SK-N-SH (cell line): ENCODE results near the gene HBZ. TPM values are rescaled to one million over a fixed set of nuclear protein-coding genes. Genes with fewer than 3 reads are reported as not detected.
"Not testable (repeated sequence)": the region's sequence is repeated elsewhere in the genome, so short reads cannot be mapped to it uniquely, and the experiment has no call there.

ENCODE experiments used
- CTCF ChIA-PET: fragments of 300-600, 350-600 bp; formaldehyde crosslinking; extraction: SDS; loops from one replicate; lab custom pipeline; 2021; lab: Yijun Ruan, JAX
- POLR2A ChIA-PET: fragments of 350-600 bp; sonication (Branson Sonifier 250); formaldehyde crosslinking; extraction: SDS; loops from one replicate; lab custom pipeline; 2020; ENCODE audit warnings: antibody characterized with exemption, inconsistent platforms; lab: Yijun Ruan, JAX
- DNase-seq: peaks from one replicate; pipeline ENCODE4 v3.0.0; 2012
- H2AFZ ChIP-seq: fragments of 200-600 bp; sonication (generic); 2 replicates; pipeline ENCODE4 v1.8.1; 2016; ENCODE audit warnings: antibody characterized with exemption, mild to moderate bottlenecking, low read depth
- H3F3A ChIP-seq: fragments of 200-600 bp; sonication (generic); replicated peaks from 2 replicates; pipeline ENCODE3; 2016; ENCODE audit warnings: antibody characterized with exemption, mild to moderate bottlenecking; ENCODE audit not compliant: insufficient read depth
- H3K27ac ChIP-seq, 2 experiments: fragments of 200-500 bp in 1 of 2; fragments of 200-600 bp in 1 of 2; sonication (Bioruptor generic) in 1 of 2; sonication (generic), shearing (Covaris generic) in 1 of 2; 2 replicates each; pipeline versions ENCODE4 v1.5.1 to v1.6.1; 2014 to 2016; ENCODE audit warnings: low read depth in 2 of 2, inconsistent platforms in 1 of 2, low read length in 1 of 2, mild to moderate bottlenecking in 1 of 2, mixed read lengths in 1 of 2
- H3K27me3 ChIP-seq: fragments of 200-600 bp; sonication (generic), shearing (Covaris generic); 2 replicates; pipeline ENCODE4 v1.6.1; 2016; ENCODE audit warnings: mixed run types; ENCODE audit not compliant: insufficient read depth
- H3K36me3 ChIP-seq, 2 experiments: fragments of 200-500 bp in 1 of 2; fragments of 200-600 bp in 1 of 2; sonication (Bioruptor generic) in 1 of 2; sonication (generic) in 1 of 2; replicated peaks in 1 of 2; 2 replicates each; pipeline versions ENCODE3 to v1.5.1; 2014 to 2016; ENCODE audit warnings: low read length in 1 of 2, mild to moderate bottlenecking in 1 of 2; ENCODE audit not compliant: insufficient read depth in 2 of 2, control insufficient read depth in 1 of 2
- H3K4me1 ChIP-seq, 2 experiments: fragments of 200-500 bp in 1 of 2; fragments of 200-600 bp in 1 of 2; sonication (Bioruptor generic) in 1 of 2; sonication (generic), shearing (Covaris generic) in 1 of 2; 2 replicates each; pipeline versions ENCODE4 v1.5.1 to v1.6.1; 2014 to 2016; ENCODE audit warnings: low read depth in 1 of 2, low read length in 1 of 2, mixed run types in 1 of 2; ENCODE audit not compliant: insufficient read depth in 2 of 2, control insufficient read depth in 1 of 2
- H3K4me2 ChIP-seq: fragments of 200-600 bp; sonication (generic), shearing (Covaris generic); 2 replicates; pipeline ENCODE4 v1.6.1; 2017; ENCODE audit warnings: mixed run types
- H3K4me3 ChIP-seq, 2 experiments: fragments of 200-500 bp in 1 of 2; fragments of 200-600 bp in 1 of 2; sonication (Bioruptor generic) in 1 of 2; sonication (generic), shearing (Covaris generic) in 1 of 2; 2 replicates each; pipeline versions ENCODE4 v1.5.1 to v1.8.1; 2014 to 2016; ENCODE audit warnings: low read depth in 2 of 2, inconsistent platforms in 1 of 2, low read length in 1 of 2, mild to moderate bottlenecking in 1 of 2, mixed read lengths in 1 of 2, moderate library complexity in 1 of 2
- H3K79me2 ChIP-seq: fragments of 200-600 bp; sonication (generic); 2 replicates; pipeline ENCODE4 v1.8.1; 2017; ENCODE audit warnings: mild to moderate bottlenecking; ENCODE audit not compliant: insufficient read depth
- H3K9ac ChIP-seq: fragments of 200-600 bp; sonication (generic); 2 replicates; pipeline ENCODE4 v1.6.1; 2017; ENCODE audit warnings: mixed run types
- H3K9me2 ChIP-seq: fragments of 200-600 bp; sonication (generic); 2 replicates; pipeline ENCODE4 v1.6.1; 2017; ENCODE audit warnings: mixed run types
- H3K9me3 ChIP-seq: fragments of 200-600 bp; sonication (generic); 2 replicates; pipeline ENCODE4 v1.6.1; 2017; ENCODE audit warnings: mixed run types, mild to moderate bottlenecking, moderate library complexity
- H4K20me1 ChIP-seq: fragments of 200-600 bp; sonication (generic); 2 replicates; pipeline ENCODE4 v1.6.1; 2017; ENCODE audit warnings: mild to moderate bottlenecking, mixed run types; ENCODE audit not compliant: insufficient read depth
- CHD2 ChIP-seq: fragments of 150-350 bp; IDR thresholded peaks from 2 replicates; pipeline ENCODE4 v1.6.1; 2018; ENCODE audit warnings: low read length; ENCODE audit not compliant: partially characterized antibody
- ELF1 ChIP-seq: IDR thresholded peaks from 2 replicates; pipeline ENCODE4 v1.4.0; 2012
- EP300 ChIP-seq, 2 experiments: IDR thresholded peaks; 2 replicates each; pipeline versions ENCODE4 v1.4.0 to v1.6.1; 2012; ENCODE audit warnings: borderline replicate concordance in 1 of 2, low read depth in 1 of 2, low read length in 1 of 2
- EZH2phosphoT487 ChIP-seq: fragments of 200-600 bp; sonication (generic); IDR thresholded peaks from 2 replicates; pipeline ENCODE4 v1.6.1; 2017; ENCODE audit warnings: low read depth, mixed run types, mild to moderate bottlenecking, antibody characterized with exemption, moderate library complexity, borderline replicate concordance
- FOXM1 ChIP-seq: IDR thresholded peaks from 2 replicates; pipeline ENCODE4 v1.4.0; 2012; ENCODE audit warnings: low read depth, mild to moderate bottlenecking
- GABPA ChIP-seq: IDR thresholded peaks from 2 replicates; pipeline ENCODE4 v1.4.0; 2012; ENCODE audit warnings: low read depth, mild to moderate bottlenecking
- GATA2 ChIP-seq: sonication (generic); formaldehyde crosslinking; IDR thresholded peaks from 2 replicates; pipeline ENCODE4 v1.5.0; 2020; ENCODE audit warnings: mild to moderate bottlenecking, missing genetic modification reagents
- MEF2A ChIP-seq: IDR thresholded peaks from 2 replicates; pipeline ENCODE4 v1.4.0; 2012; ENCODE audit warnings: low read depth, borderline replicate concordance
- MXI1 ChIP-seq: IDR thresholded peaks from 2 replicates; pipeline ENCODE4 v1.6.1; 2012; ENCODE audit warnings: mild to moderate bottlenecking, low read depth, low read length, improper control_type of control experiment
- RCOR1 ChIP-seq: fragments of 150-350 bp; IDR thresholded peaks from 2 replicates; pipeline ENCODE4 v1.6.1; 2017; ENCODE audit warnings: antibody characterized with exemption, low read length
- RFX5 ChIP-seq: IDR thresholded peaks from 2 replicates; pipeline ENCODE4 v1.6.1; 2012; ENCODE audit warnings: mild to moderate bottlenecking, improper control_type of control experiment, low read length
- SMC3 ChIP-seq: IDR thresholded peaks from 2 replicates; pipeline ENCODE4 v1.6.1; 2012; ENCODE audit warnings: low read depth, low read length, improper control_type of control experiment
- TCF12 ChIP-seq: IDR thresholded peaks from 2 replicates; pipeline ENCODE4 v1.4.0; 2012
- YY1 ChIP-seq: IDR thresholded peaks from 2 replicates; pipeline ENCODE4 v1.4.0; 2012; ENCODE audit warnings: low read depth, mild to moderate bottlenecking
- WGBS: methylation state at CpG from one replicate; pipeline ENCODE4 v1.1.6; 2017; ENCODE audit warnings: low lambda C conversion rate; 5-methylcytosine and 5-hydroxymethylcytosine counted together
- polyA plus RNA-seq, 3 experiments: library from polyadenylated mRNA; depleted of rRNA; stranded (reverse); fragments of >200 nt; gene quantifications; 2 replicates each; pipeline ENCODE4 v1.2.3, GENCODE V29; 2012
- TF ChIP-seq, protein P1 (sequence below): IDR thresholded peaks from 2 replicates; pipeline ENCODE4 v1.6.1; 2012; ENCODE audit warnings: mild to moderate bottlenecking, low read depth, low read length, moderate library complexity
- TF ChIP-seq, protein P2 (sequence below): IDR thresholded peaks from 2 replicates; pipeline ENCODE4; 2012
- TF ChIP-seq, protein P3 (sequence below): IDR thresholded peaks from 2 replicates; pipeline ENCODE4 v1.4.0; 2012; ENCODE audit warnings: low read depth
- TF ChIP-seq, protein P4 (sequence below): fragments of 150-350 bp; IDR thresholded peaks from 2 replicates; pipeline ENCODE4 v1.6.1; 2017; ENCODE audit warnings: antibody characterized with exemption, low read length, low read depth, borderline replicate concordance

HBZ gene
- polyA plus RNA-seq, 1 of the 3 experiments (the other 2 are of a cell fraction): not detected

DNA sequence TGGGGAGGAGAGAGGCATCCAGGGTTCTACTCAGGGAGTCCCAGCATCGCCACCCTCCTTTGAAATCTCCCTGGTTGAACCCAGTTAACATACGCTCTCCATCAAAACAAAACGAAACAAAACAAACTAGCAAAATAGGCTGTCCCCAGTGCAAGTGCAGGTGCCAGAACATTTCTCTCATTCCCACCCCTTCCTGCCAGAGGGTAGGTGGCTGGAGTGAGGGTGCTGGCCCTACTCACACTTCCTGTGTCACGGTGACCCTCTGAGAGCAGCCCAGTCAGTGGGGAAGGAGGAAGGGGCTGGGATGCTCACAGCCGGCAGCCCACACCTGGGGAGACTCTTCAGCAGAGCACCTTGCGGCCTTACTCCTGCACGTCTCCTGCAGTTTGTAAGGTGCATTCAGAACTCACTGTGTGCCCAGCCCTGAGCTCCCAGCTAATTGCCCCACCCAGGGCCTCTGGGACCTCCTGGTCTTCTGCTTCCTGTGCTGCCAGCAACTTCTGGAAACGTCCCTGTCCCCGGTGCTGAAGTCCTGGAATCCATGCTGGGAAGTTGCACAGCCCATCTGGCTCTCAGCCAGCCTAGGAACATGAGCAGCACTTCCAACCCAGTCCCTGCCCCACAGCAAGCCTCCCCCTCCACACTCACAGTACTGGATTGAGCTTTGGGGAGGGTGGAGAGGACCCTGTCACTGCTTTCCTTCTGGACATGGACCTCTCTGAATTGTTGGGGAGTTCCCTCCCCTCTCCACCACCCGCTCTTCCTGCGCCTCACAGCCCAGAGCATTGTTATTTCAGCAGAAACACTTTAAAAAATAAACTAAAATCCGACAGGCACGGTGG, 21.7 kb downstream of the HBZ start:
- H3K4me2 ChIP-seq, H3F3A ChIP-seq, H2AFZ ChIP-seq, DNase-seq, H3K36me3 ChIP-seq, H3K9ac ChIP-seq, H3K9me2 ChIP-seq, H3K4me3 ChIP-seq, H3K9me3 ChIP-seq, H3K27ac ChIP-seq, H3K79me2 ChIP-seq, H3K4me1 ChIP-seq: not testable (repeated sequence)
- Histone ChIP-seq H4K20me1 (peaks cover 13% of the 10 kb centered on the region), H3K27me3 (peaks cover 28% of the 10 kb centered on the region)
- 24% methylated on average over 6 of the region's 13 CpGs for WGBS
- TF ChIP-seq, protein P1, sequence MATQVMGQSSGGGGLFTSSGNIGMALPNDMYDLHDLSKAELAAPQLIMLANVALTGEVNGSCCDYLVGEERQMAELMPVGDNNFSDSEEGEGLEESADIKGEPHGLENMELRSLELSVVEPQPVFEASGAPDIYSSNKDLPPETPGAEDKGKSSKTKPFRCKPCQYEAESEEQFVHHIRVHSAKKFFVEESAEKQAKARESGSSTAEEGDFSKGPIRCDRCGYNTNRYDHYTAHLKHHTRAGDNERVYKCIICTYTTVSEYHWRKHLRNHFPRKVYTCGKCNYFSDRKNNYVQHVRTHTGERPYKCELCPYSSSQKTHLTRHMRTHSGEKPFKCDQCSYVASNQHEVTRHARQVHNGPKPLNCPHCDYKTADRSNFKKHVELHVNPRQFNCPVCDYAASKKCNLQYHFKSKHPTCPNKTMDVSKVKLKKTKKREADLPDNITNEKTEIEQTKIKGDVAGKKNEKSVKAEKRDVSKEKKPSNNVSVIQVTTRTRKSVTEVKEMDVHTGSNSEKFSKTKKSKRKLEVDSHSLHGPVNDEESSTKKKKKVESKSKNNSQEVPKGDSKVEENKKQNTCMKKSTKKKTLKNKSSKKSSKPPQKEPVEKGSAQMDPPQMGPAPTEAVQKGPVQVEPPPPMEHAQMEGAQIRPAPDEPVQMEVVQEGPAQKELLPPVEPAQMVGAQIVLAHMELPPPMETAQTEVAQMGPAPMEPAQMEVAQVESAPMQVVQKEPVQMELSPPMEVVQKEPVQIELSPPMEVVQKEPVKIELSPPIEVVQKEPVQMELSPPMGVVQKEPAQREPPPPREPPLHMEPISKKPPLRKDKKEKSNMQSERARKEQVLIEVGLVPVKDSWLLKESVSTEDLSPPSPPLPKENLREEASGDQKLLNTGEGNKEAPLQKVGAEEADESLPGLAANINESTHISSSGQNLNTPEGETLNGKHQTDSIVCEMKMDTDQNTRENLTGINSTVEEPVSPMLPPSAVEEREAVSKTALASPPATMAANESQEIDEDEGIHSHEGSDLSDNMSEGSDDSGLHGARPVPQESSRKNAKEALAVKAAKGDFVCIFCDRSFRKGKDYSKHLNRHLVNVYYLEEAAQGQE: peak; percentile 75
- CTCF ChIA-PET: interaction anchor here (2.2 kb wide), 1 partner anchor 67 kb away, joined by 8 read pairs; no protein-coding TSS in a partner anchor
- POLR2A ChIA-PET: interaction anchor here (0.6 kb wide), 1 partner anchor 10 kb away, joined by 3 read pairs; no protein-coding TSS in a partner anchor

DNA sequence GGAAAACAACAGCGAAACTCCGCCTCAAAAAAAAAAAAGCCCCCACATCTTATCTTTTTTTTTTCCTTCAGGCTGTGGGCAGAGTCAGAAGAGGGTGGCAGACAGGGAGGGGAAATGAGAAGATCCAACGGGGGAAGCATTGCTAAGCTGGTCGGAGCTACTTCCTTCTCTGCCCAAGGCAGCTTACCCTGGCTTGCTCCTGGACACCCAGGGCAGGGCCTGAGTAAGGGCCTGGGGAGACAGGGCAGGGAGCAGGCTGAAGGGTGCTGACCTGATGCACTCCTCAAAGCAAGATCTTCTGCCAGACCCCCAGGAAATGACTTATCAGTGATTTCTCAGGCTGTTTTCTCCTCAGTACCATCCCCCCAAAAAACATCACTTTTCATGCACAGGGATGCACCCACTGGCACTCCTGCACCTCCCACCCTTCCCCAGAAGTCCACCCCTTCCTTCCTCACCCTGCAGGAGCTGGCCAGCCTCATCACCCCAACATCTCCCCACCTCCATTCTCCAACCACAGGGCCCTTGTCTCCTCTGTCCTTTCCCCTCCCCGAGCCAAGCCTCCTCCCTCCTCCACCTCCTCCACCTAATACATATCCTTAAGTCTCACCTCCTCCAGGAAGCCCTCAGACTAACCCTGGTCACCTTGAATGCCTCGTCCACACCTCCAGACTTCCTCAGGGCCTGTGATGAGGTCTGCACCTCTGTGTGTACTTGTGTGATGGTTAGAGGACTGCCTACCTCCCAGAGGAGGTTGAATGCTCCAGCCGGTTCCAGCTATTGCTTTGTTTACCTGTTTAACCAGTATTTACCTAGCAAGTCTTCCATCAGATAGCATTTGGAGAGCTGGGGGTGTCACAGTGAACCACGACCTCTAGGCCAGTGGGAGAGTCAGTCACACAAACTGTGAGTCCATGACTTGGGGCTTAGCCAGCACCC, 22.8 kb downstream of the HBZ start:
- peaks cover 7% of the 10 kb centered on the region for H3F3A ChIP-seq
- H4K20me1 ChIP-seq: peaks cover 13% of the 10 kb centered on the region
- H3K4me2 ChIP-seq: no peak overlapping the region
- H3K79me2 ChIP-seq: no peaks in the 10 kb centered on the region
- no peak overlapping the region for H3K4me3 ChIP-seq
- TF ChIP-seq YY1 (no peak), RFX5 (no peak), CHD2 (no peak), GABPA (no peak), GATA2 (no peak), TCF12 (no peak), ELF1 (no peak), MXI1 (no peak), MEF2A (no peak), RCOR1 (no peak), EP300 (IDR thresholded peaks at IDR 0.05; ENCODE audit: borderline replicate concordance in 1 of 2, low read depth in 1 of 2, low read length in 1 of 2) (no peak), FOXM1 (no peak), SMC3 (no peak), EZH2phosphoT487 (no peak)
- TF ChIP-seq, protein P2, sequence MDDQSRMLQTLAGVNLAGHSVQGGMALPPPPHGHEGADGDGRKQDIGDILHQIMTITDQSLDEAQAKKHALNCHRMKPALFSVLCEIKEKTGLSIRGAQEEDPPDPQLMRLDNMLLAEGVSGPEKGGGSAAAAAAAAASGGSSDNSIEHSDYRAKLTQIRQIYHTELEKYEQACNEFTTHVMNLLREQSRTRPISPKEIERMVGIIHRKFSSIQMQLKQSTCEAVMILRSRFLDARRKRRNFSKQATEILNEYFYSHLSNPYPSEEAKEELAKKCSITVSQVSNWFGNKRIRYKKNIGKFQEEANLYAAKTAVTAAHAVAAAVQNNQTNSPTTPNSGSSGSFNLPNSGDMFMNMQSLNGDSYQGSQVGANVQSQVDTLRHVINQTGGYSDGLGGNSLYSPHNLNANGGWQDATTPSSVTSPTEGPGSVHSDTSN: no peak
- TF ChIP-seq, protein P3, sequence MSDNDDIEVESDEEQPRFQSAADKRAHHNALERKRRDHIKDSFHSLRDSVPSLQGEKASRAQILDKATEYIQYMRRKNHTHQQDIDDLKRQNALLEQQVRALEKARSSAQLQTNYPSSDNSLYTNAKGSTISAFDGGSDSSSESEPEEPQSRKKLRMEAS: no peak
- TF ChIP-seq, protein P4, sequence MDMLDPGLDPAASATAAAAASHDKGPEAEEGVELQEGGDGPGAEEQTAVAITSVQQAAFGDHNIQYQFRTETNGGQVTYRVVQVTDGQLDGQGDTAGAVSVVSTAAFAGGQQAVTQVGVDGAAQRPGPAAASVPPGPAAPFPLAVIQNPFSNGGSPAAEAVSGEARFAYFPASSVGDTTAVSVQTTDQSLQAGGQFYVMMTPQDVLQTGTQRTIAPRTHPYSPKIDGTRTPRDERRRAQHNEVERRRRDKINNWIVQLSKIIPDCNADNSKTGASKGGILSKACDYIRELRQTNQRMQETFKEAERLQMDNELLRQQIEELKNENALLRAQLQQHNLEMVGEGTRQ: no peak
- no peak overlapping the region for H3K9ac ChIP-seq
- no peak overlapping the region for H3K27ac ChIP-seq
- no peak overlapping the region for H2AFZ ChIP-seq
- ChIA-PET POLR2A (interaction anchor here (0.6 kb wide), 1 partner anchor 8 kb away, joined by 3 read pairs; no protein-coding TSS in a partner anchor), CTCF (interaction anchor here (0.8 to 2.2 kb wide), 3 partner anchors 58 to 78 kb away, joined by 3 to 8 read pairs (median 3); no protein-coding TSS in a partner anchor)
- H3K9me3 ChIP-seq: no peaks in the 10 kb centered on the region
- no peaks in the 10 kb centered on the region for H3K9me2 ChIP-seq
- WGBS: 23% methylated on average over 7 of the region's 8 CpGs
- no peaks in the 10 kb centered on the region for H3K36me3 ChIP-seq
- H3K4me1 ChIP-seq: peaks cover 0 to 2% of the 10 kb centered on the region in 2 experiments; a peak in 1 of 4 replicates
- peak; percentile 38 for DNase-seq
- peaks cover 28% of the 10 kb centered on the region for H3K27me3 ChIP-seq
